Neural cell (in vitro differentiated cells): Measurements from ENCODE around the gene ARID1B.

ENCODE experiments used
- CTCF ChIP-seq: fragments of 450-650 bp; IDR thresholded peaks from 2 replicates; pipeline ENCODE4 v1.5.1; 2014; ENCODE audit warnings: antibody characterized with exemption, mild to moderate bottlenecking, moderate library complexity; ENCODE audit not compliant: poor library complexity, severe bottlenecking
- EP300 ChIP-seq: fragments of 450-650 bp; conservative IDR thresholded peaks from 2 replicates; pipeline ENCODE4 v1.6.1; 2014; ENCODE audit warnings: antibody characterized with exemption, mild to moderate bottlenecking, moderate library complexity; ENCODE audit not compliant: poor library complexity, severe bottlenecking
- MXI1 ChIP-seq: fragments of 450-650 bp; conservative IDR thresholded peaks from 2 replicates; pipeline ENCODE4 v1.6.1; 2014; ENCODE audit warnings: antibody characterized with exemption, mild to moderate bottlenecking; ENCODE audit not compliant: poor library complexity, severe bottlenecking
- SMC3 ChIP-seq: fragments of 450-650 bp; conservative IDR thresholded peaks from 2 replicates; pipeline ENCODE4 v1.6.1; 2014; ENCODE audit warnings: antibody characterized with exemption, mild to moderate bottlenecking, moderate library complexity; ENCODE audit not compliant: poor library complexity
- TAF1 ChIP-seq: IDR thresholded peaks from 2 replicates; pipeline ENCODE4 v1.6.1; 2012; ENCODE audit warnings: low read depth

- TF ChIP-seq CTCF (no peak), MXI1 (no peak), TAF1 (no peak), EP300 (no peak), SMC3 (no peak)
Observed at GRCh38 chr6:156971153-156971885, 194.1 kb downstream of the ARID1B start.
